ENCODE results near the gene ATG14. TPM values are rescaled to one million over a fixed set of nuclear protein-coding genes. Genes with fewer than 3 reads are reported as not detected.
"Not testable (repeated sequence)": the region's sequence is repeated elsewhere in the genome, so short reads cannot be mapped to it uniquely, and the experiment has no call there.

Gene ATG14
- total RNA-seq, 6 donors from 2014 or later: 7.6 to 29.3 (median 11.1) TPM

GRCh38 chr14:55427439-55427838, 15.8 kb upstream of the ATG14 start:
- Histone ChIP-seq H3K36me3 (no peaks in the 10 kb centered on the region), H3K27ac (no peak overlapping the region), H3K4me1 (no peaks in the 10 kb centered on the region), H3K9me3 (no peaks in the 10 kb centered on the region), H3K4me3 (no peak overlapping the region), H3K27me3 (no peaks in the 10 kb centered on the region)
- no peak for ATAC-seq (ENCODE audit: low FRiP score in 2 of 2)
- WGBS, 2 donors: 74% methylated on average over 7 of the region's 7 CpGs
- no peak for TF ChIP-seq CTCF (IDR thresholded peaks at IDR 0.05)
- no peak for TF ChIP-seq POLR2A (IDR thresholded peaks at IDR 0.05)
- no peak for TF ChIP-seq EP300 (IDR thresholded peaks at IDR 0.05)
- no peak for TF ChIP-seq POLR2AphosphoS5 (IDR thresholded peaks at IDR 0.05)
- no peak for DNase-seq

- Histone ChIP-seq H3K27me3 (no peaks in the 10 kb centered on the region), H3K4me3 (no peak overlapping the region), H3K4me1 (no peaks in the 10 kb centered on the region), H3K9me3 (no peaks in the 10 kb centered on the region), H3K27ac (no peak overlapping the region), H3K36me3 (no peaks in the 10 kb centered on the region)
- DNase-seq (no peak), ATAC-seq (ENCODE audit: low FRiP score in 2 of 2) (no peak)
- TF ChIP-seq EP300 (IDR thresholded peaks at IDR 0.05) (no peak), POLR2A (IDR thresholded peaks at IDR 0.05) (no peak), CTCF (IDR thresholded peaks at IDR 0.05) (no peak), POLR2AphosphoS5 (IDR thresholded peaks at IDR 0.05) (no peak)
- 72 to 86% methylated on average over 4 of the region's 4 CpGs for WGBS, 2 donors
These were observed 15.3 kb upstream of the ATG14 start for GRCh38 chr14:55426891-55427290.

- no peak overlapping the region for H3K4me3 ChIP-seq
- no peak overlapping the region for H3K27ac ChIP-seq
- no peaks in the 10 kb centered on the region for H3K4me1 ChIP-seq
- no peak for DNase-seq
- no peaks in the 10 kb centered on the region for H3K36me3 ChIP-seq
- no peaks in the 10 kb centered on the region for H3K9me3 ChIP-seq
- no peak for TF ChIP-seq CTCF (IDR thresholded peaks at IDR 0.05)
- TF ChIP-seq EP300 (IDR thresholded peaks at IDR 0.05): no peak
- no peak for TF ChIP-seq POLR2AphosphoS5 (IDR thresholded peaks at IDR 0.05)
- TF ChIP-seq POLR2A (IDR thresholded peaks at IDR 0.05): no peak
- 69 to 82% methylated on average over 1 of the region's 1 CpG for WGBS, 2 donors
- no peak for ATAC-seq (ENCODE audit: low FRiP score in 2 of 2)
- no peaks in the 10 kb centered on the region for H3K27me3 ChIP-seq
These were observed 13.5 kb upstream of the ATG14 start for GRCh38 chr14:55425091-55425490.

GRCh38 chr14:55423969-55424368, 12.3 kb upstream of the ATG14 start:
- TF ChIP-seq POLR2A (IDR thresholded peaks at IDR 0.05) (no peak), CTCF (IDR thresholded peaks at IDR 0.05) (no peak), POLR2AphosphoS5 (IDR thresholded peaks at IDR 0.05) (no peak), EP300 (IDR thresholded peaks at IDR 0.05) (no peak)
- Histone ChIP-seq H3K27ac (no peak overlapping the region), H3K4me1 (no peaks in the 10 kb centered on the region), H3K9me3 (no peaks in the 10 kb centered on the region), H3K27me3 (no peaks in the 10 kb centered on the region), H3K4me3 (no peak overlapping the region), H3K36me3 (no peaks in the 10 kb centered on the region)
- WGBS, 2 donors: 23% methylated on average over 2 of the region's 2 CpGs
- no peak for ATAC-seq (ENCODE audit: low FRiP score in 2 of 2)
- no peak for DNase-seq

GRCh38 chr14:55422338-55422737, 10.7 kb upstream of the ATG14 start:
- not testable (repeated sequence) for H3K4me1 ChIP-seq; H3K9me3 ChIP-seq; H3K4me3 ChIP-seq; DNase-seq; H3K27me3 ChIP-seq; ATAC-seq (ENCODE audit: low FRiP score in 2 of 2); H3K27ac ChIP-seq; H3K36me3 ChIP-seq
- 86 to 89% methylated on average over 11 of the region's 11 CpGs for WGBS, 2 donors
